H1 (cell line): ENCODE measurements around the gene NOS1AP. TPM values are rescaled to one million over a fixed set of nuclear protein-coding genes. Genes with fewer than 3 reads are reported as not detected.

Source experiments
- CTCF ChIA-PET: fragments of 300-600 bp; sonication (Branson Sonifier 250); formaldehyde crosslinking; loops from one replicate; lab custom pipeline; 2021; ENCODE audit not compliant: partially characterized antibody; lab: Charles Lee
- POLR2A ChIA-PET: fragments of 300-600 bp; sonication (Branson Sonifier 250); formaldehyde crosslinking; loops from one replicate; lab custom pipeline; 2021; ENCODE audit warnings: inconsistent platforms; ENCODE audit not compliant: partially characterized antibody; lab: Charles Lee
- DNase-seq, 2 experiments: peaks; one replicate each; pipeline versions ENCODE4 v3.0.0 to v3.0.0-alpha.2; 2010 to 2022; ENCODE audit warnings: low spot score in 2 of 2, low read depth in 1 of 2, mixed read lengths in 1 of 2
- FAIRE-seq: peaks from 2 replicates; lab custom pipeline; 2011; peaks lifted over from hg19 to GRCh38; lab: Jason Lieb, UNC
- H2AFZ ChIP-seq: 2 replicates; pipeline ENCODE4 v1.8.1; 2012; ENCODE audit warnings: low read length, inconsistent platforms
- H2AK5ac ChIP-seq: 2 replicates; pipeline ENCODE4 v1.6.1; 2013; ENCODE audit warnings: low read depth, low read length
- H2BK120ac ChIP-seq: replicated peaks from 2 replicates; pipeline ENCODE3; 2013; ENCODE audit warnings: low read depth, low read length, inconsistent platforms
- H2BK12ac ChIP-seq: 2 replicates; pipeline ENCODE4 v1.6.1; 2013; ENCODE audit warnings: low read depth, low read length
- H2BK15ac ChIP-seq: 2 replicates; pipeline ENCODE4 v1.6.1; 2013; ENCODE audit warnings: low read length
- H2BK20ac ChIP-seq: 2 replicates; pipeline ENCODE4 v1.6.1; 2013; ENCODE audit warnings: low read length
- H2BK5ac ChIP-seq: 2 replicates; pipeline ENCODE4 v1.6.1; 2013; ENCODE audit warnings: low read depth, low read length
- H3K14ac ChIP-seq: 2 replicates; pipeline ENCODE4 v1.6.1; 2013; ENCODE audit warnings: inconsistent platforms; ENCODE audit not compliant: insufficient read length
- H3K18ac ChIP-seq: 2 replicates; pipeline ENCODE4 v1.6.1; 2013; ENCODE audit warnings: low read length; ENCODE audit errors: extremely low read depth
- H3K23ac ChIP-seq: 2 replicates; pipeline ENCODE4 v1.6.1; 2013; ENCODE audit warnings: inconsistent platforms; ENCODE audit not compliant: insufficient read length
- H3K23me2 ChIP-seq: 2 replicates; pipeline ENCODE4 v1.6.1; 2013; ENCODE audit warnings: low read depth, low read length
- H3K27ac ChIP-seq: 2 replicates; pipeline ENCODE4 v1.6.1; 2011; ENCODE audit warnings: low read depth, low read length, inconsistent platforms
- H3K27me3 ChIP-seq, 4 experiments: replicated peaks in 1 of 4; 1 replicate in 1 of 4; 2 replicates in 3 of 4; pipeline versions ENCODE4 v1.6.1 to v1.8.1; 2011 to 2013; ENCODE audit warnings: low read length in 3 of 4, mild to moderate bottlenecking in 3 of 4, inconsistent platforms in 2 of 4, mixed read lengths in 2 of 4, moderate library complexity in 1 of 4; ENCODE audit not compliant: control insufficient read depth in 3 of 4, insufficient read depth in 3 of 4; ENCODE audit errors: extremely low read depth in 1 of 4
- H3K36me3 ChIP-seq, 4 experiments: 2 replicates each; pipeline versions ENCODE4 v1.6.1 to v1.8.1; 2011 to 2013; ENCODE audit warnings: mild to moderate bottlenecking in 4 of 4, low read length in 3 of 4, moderate library complexity in 2 of 4, control low read depth in 1 of 4, inconsistent platforms in 1 of 4; ENCODE audit not compliant: insufficient read depth in 4 of 4, control insufficient read depth in 2 of 4
- H3K4ac ChIP-seq: replicated peaks from 2 replicates; pipeline ENCODE3; 2013; ENCODE audit warnings: low read length, low read depth, mixed read lengths, inconsistent platforms; ENCODE audit not compliant: insufficient read length
- H3K4me1 ChIP-seq, 4 experiments: replicated peaks in 1 of 4; 1 replicate in 1 of 4; 2 replicates in 3 of 4; pipeline versions ENCODE4 v1.6.1 to v1.8.1; 2011 to 2013; ENCODE audit warnings: low read length in 3 of 4, inconsistent platforms in 2 of 4, mixed read lengths in 1 of 4; ENCODE audit not compliant: insufficient read depth in 4 of 4, control insufficient read depth in 3 of 4
- H3K4me2 ChIP-seq, 2 experiments: 2 replicates each; pipeline versions ENCODE4 v1.6.1 to v1.8.1; 2011 to 2013; ENCODE audit warnings: low read depth in 2 of 2, low read length in 2 of 2, control low read depth in 1 of 2, inconsistent platforms in 1 of 2, mild to moderate bottlenecking in 1 of 2; ENCODE audit not compliant: insufficient read depth in 1 of 2
- H3K4me3 ChIP-seq, 4 experiments: fragments of 200-600, 300-600 bp in 1 of 4; sonication (generic), shearing (Covaris generic), sonication (Bioruptor Twin) in 1 of 4; 2 replicates each; pipeline versions ENCODE4 v1.5.1 to v1.8.1; 2011 to 2016; ENCODE audit warnings: low read length in 4 of 4, low read depth in 3 of 4, control low read depth in 2 of 4, inconsistent platforms in 2 of 4, mild to moderate bottlenecking in 2 of 4, mixed read lengths in 1 of 4, moderate library complexity in 1 of 4; ENCODE audit not compliant: insufficient read depth in 2 of 4; ENCODE audit errors: extremely low read depth in 1 of 4
- H3K56ac ChIP-seq: replicated peaks from 2 replicates; pipeline ENCODE3; 2013; ENCODE audit warnings: low read depth, mild to moderate bottlenecking, mixed read lengths, low read length, inconsistent platforms; ENCODE audit not compliant: insufficient read length
- H3K79me1 ChIP-seq: 2 replicates; pipeline ENCODE4 v1.6.1; 2013; ENCODE audit warnings: low read depth, low read length, control low read depth
- H3K79me2 ChIP-seq, 2 experiments: 2 replicates each; pipeline versions ENCODE4 v1.6.1 to v1.8.1; 2012 to 2013; ENCODE audit warnings: low read length in 2 of 2, mild to moderate bottlenecking in 2 of 2, inconsistent platforms in 1 of 2; ENCODE audit not compliant: insufficient read depth in 2 of 2, control insufficient read depth in 1 of 2
- H3K9ac ChIP-seq, 4 experiments: replicated peaks in 1 of 4; 1 replicate in 1 of 4; 2 replicates in 3 of 4; pipeline versions ENCODE4 v1.6.1 to v1.8.1; 2011 to 2013; ENCODE audit warnings: low read depth in 3 of 4, low read length in 3 of 4, control low read depth in 2 of 4, mild to moderate bottlenecking in 2 of 4, moderate library complexity in 2 of 4, inconsistent platforms in 1 of 4; ENCODE audit errors: extremely low read depth in 1 of 4
- H3K9me3 ChIP-seq, 2 experiments: 2 replicates each; pipeline versions ENCODE4 v1.6.1 to v1.8.1; 2012 to 2013; ENCODE audit warnings: mild to moderate bottlenecking in 2 of 2, moderate library complexity in 2 of 2, control low read depth in 1 of 2, inconsistent platforms in 1 of 2, low read depth in 1 of 2, low read length in 1 of 2, mixed read lengths in 1 of 2; ENCODE audit not compliant: insufficient read depth in 2 of 2
- H4K20me1 ChIP-seq, 2 experiments: replicated peaks in 1 of 2; 2 replicates each; pipeline versions ENCODE3 to v1.8.1; 2011 to 2013; ENCODE audit warnings: inconsistent platforms in 2 of 2, low read length in 2 of 2, mild to moderate bottlenecking in 1 of 2; ENCODE audit not compliant: insufficient read depth in 2 of 2, control insufficient read depth in 1 of 2
- H4K5ac ChIP-seq: 2 replicates; pipeline ENCODE4 v1.6.1; 2013; ENCODE audit warnings: low read length, low read depth, mixed read lengths, inconsistent platforms; ENCODE audit not compliant: insufficient read length
- H4K8ac ChIP-seq: 2 replicates; pipeline ENCODE4 v1.8.0; 2013; ENCODE audit warnings: mild to moderate bottlenecking, moderate library complexity, low read length, inconsistent platforms; ENCODE audit not compliant: insufficient read depth; ENCODE audit errors: extremely low read depth
- H4K91ac ChIP-seq: replicated peaks from 2 replicates; pipeline ENCODE3; 2013; ENCODE audit warnings: low read length, mixed read lengths, inconsistent platforms; ENCODE audit not compliant: insufficient read length
- CEBPB ChIP-seq: IDR thresholded peaks from 2 replicates; pipeline ENCODE4 v1.6.1; 2012; ENCODE audit warnings: low read depth, low read length
- WGBS, 2 experiments: shearing (Covaris generic) in 1 of 2; methylation state at CpG; one replicate each; pipeline versions ENCODE4 v1.1.6 to v1.1.7; 2013 to 2015; ENCODE audit warnings: low lambda C conversion rate in 2 of 2, mixed read lengths in 2 of 2, inconsistent platforms in 1 of 2, low coverage in 1 of 2, missing lambda C conversion rate in 1 of 2; ENCODE audit not compliant: insufficient replicate concordance in 2 of 2, insufficient coverage in 1 of 2, insufficient read length in 1 of 2; ENCODE audit errors: extremely low coverage in 1 of 2, missing lambda C conversion rate in 1 of 2; 5-methylcytosine and 5-hydroxymethylcytosine counted together
- polyA plus RNA-seq, 7 experiments: library from polyadenylated mRNA; depleted of rRNA in 3 of 7; stranded (reverse) in 5 of 7; unstranded in 2 of 7; fragments of >200 nt in 5 of 7; fragments of 200-250 nt in 2 of 7; gene quantifications; 1 replicate in 5 of 7; 2 replicates in 1 of 7; 4 replicates in 1 of 7; pipeline versions ENCODE4 v1.2.1 to v1.2.3, GENCODE V29; 2011 to 2013; ENCODE audit warnings: missing spikeins in 2 of 7, mixed read lengths in 2 of 7
- total RNA-seq: library from RNA; stranded (reverse); fragmentation: NEBNext Ultra II Directional; extraction: Animal tissue kit (Norgen Biotek cat#: 25700); gene quantifications from 2 replicates; pipeline ENCODE4 v1.2.1, GENCODE V29; 2021

The NOS1AP gene
- total and polyA plus RNA-seq, 2 of the 8 experiments (the other 6 are each of a cell fraction or from before 2014, with no cell fraction given), result 2.4 to 12.1 TPM

- FAIRE-seq (no peak), DNase-seq (no peak)
- Histone ChIP-seq H2BK12ac (no peak overlapping the region), H2BK5ac (no peak overlapping the region), H3K9me3 (no peaks in the 10 kb centered on the region), H2AFZ (no peak overlapping the region), H3K79me2 (no peaks in the 10 kb centered on the region), H3K4me2 (no peak overlapping the region), H4K91ac (no peak overlapping the region), H3K4me3 (no peak overlapping the region), H3K4ac (no peak overlapping the region), H2AK5ac (no peak overlapping the region), H3K56ac (no peak overlapping the region), H2BK120ac (no peak overlapping the region), H4K20me1 (no peaks in the 10 kb centered on the region), H3K23me2 (peaks cover 1% of the 10 kb centered on the region; the same call in 1 of the 2 replicates), H3K14ac (no peak overlapping the region), H3K23ac (no peak overlapping the region), H3K27me3 (no peaks in the 10 kb centered on the region), H3K9ac (no peak overlapping the region), H4K5ac (no peak overlapping the region), H2BK20ac (no peak overlapping the region), H3K4me1 (peaks cover 0 to 11% (median 7%) of the 10 kb centered on the region in 4 experiments; a peak in 5 of 7 replicates), H3K18ac (no peak overlapping the region), H3K27ac (no peak overlapping the region), H3K36me3 (no peaks in the 10 kb centered on the region), H2BK15ac (0 out of 2 replicates have a peak overlapping the region, but pooled peaks have one; percentile 54), H3K79me1 (no peaks in the 10 kb centered on the region), H4K8ac (no peak overlapping the region)
- ChIA-PET CTCF (interaction anchor here (0.7 to 3.2 kb wide), 16 partner anchors 9 to 326 kb away, joined by 3 to 22 read pairs (median 4); no protein-coding TSS in a partner anchor), POLR2A (interaction anchor here (1.1 kb wide), 1 partner anchor 20 kb away, joined by 3 read pairs; no protein-coding TSS in a partner anchor)
- WGBS, 2 experiments, result 94% methylated on average over 2 of the region's 2 CpGs; no CpG with 5 or more reads in 1 of the 2 experiments
- no peak for TF ChIP-seq CEBPB
Measured at GRCh38 chr1:162065016-162065415, 4.5 kb upstream of the NOS1AP start.
